Fibroblast of lung (primary cell): ENCODE results near the gene ACP6.

Experiments used
- EZH2 ChIP-seq: IDR thresholded peaks from 2 replicates; pipeline ENCODE4 v1.5.1; 2012; ENCODE audit warnings: low read length, control low read depth, mild to moderate bottlenecking; ENCODE audit errors: missing control alignments
- TF ChIP-seq, protein P1 (sequence below), 2 donors: IDR thresholded peaks in 1 of 2; conservative IDR thresholded peaks in 1 of 2; 1 replicate in 1 of 2; 2 replicates in 1 of 2; pipeline ENCODE4 v1.5.1; 2011 to 2012; ENCODE audit warnings: low read length in 2 of 2, control low read depth in 1 of 2, inconsistent platforms in 1 of 2, low read depth in 1 of 2, mild to moderate bottlenecking in 1 of 2

DNA sequence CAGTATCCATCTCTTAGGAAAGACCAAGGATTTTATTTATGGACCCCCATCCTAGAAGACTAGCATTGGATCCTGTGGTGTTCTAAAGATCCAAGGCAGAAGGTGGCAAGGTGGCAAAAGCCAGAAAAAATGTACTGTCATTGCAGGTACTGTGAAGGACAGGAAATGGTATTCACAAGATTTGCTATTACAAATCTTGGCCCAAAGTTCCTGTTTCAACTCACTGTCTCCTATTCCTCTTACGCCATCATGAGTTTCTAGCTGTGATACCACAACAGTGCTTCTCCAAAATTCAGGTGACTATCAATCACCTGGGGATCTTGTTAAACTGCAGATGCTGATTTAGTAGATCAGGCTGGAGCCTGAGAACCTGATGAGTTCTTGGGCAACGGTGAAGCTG is 21.4 kb downstream of the ACP6 start:
- TF ChIP-seq, protein P1, sequence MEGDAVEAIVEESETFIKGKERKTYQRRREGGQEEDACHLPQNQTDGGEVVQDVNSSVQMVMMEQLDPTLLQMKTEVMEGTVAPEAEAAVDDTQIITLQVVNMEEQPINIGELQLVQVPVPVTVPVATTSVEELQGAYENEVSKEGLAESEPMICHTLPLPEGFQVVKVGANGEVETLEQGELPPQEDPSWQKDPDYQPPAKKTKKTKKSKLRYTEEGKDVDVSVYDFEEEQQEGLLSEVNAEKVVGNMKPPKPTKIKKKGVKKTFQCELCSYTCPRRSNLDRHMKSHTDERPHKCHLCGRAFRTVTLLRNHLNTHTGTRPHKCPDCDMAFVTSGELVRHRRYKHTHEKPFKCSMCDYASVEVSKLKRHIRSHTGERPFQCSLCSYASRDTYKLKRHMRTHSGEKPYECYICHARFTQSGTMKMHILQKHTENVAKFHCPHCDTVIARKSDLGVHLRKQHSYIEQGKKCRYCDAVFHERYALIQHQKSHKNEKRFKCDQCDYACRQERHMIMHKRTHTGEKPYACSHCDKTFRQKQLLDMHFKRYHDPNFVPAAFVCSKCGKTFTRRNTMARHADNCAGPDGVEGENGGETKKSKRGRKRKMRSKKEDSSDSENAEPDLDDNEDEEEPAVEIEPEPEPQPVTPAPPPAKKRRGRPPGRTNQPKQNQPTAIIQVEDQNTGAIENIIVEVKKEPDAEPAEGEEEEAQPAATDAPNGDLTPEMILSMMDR (conservative IDR thresholded peaks at IDR 0.05 in 1 of 2, IDR thresholded peaks at IDR 0.05 in 1 of 2; ENCODE audit: low read depth in 1 of 2, low read length in 2 of 2) = no peak
- TF ChIP-seq EZH2 = no peak
